ENCODE data around the gene TMIGD1. TPM values are rescaled to one million over a fixed set of nuclear protein-coding genes. Genes with fewer than 3 reads are reported as not detected.

The TMIGD1 gene
- total RNA-seq, 1 experiment from 2014 or later: not detected

DNA sequence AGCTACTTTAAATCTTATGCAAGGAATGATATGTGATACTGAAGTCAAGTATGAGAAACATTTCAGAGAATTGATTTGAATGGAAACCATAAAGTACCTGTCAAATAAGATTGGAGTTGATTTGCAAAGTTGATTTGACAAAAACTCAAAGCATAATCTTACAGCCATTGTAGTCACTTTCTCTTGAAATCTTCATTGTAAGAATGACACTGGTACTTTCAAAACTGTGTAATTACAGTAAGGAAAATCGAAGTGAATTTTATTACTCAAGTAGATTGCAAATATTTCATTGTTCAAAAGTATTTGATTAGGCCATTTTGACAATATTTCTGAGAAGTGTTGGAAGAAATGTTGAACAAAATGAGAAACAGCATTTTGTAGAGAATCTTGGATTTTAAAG is 48.5 kb upstream of the TMIGD1 start:
- Histone ChIP-seq H4K8ac (replicated peaks; ENCODE audit: insufficient read length, low read depth, low read length) (no peak overlapping the region), H3T11ph (ENCODE audit: low read length) (no peak overlapping the region), H2BK120ac (ENCODE audit: low read depth, low read length, poor library complexity, severe bottlenecking) (no peak overlapping the region), H3K14ac (ENCODE audit: insufficient read depth, low read length) (no peak overlapping the region), H3K4me1 (ENCODE audit: insufficient read depth, low read length) (no peaks in the 10 kb centered on the region; the same call in 1 of the 2 replicates), H2BK15ac (ENCODE audit: low read depth, low read length) (no peak overlapping the region), H2BK20ac (ENCODE audit: low read depth, low read length, poor library complexity, severe bottlenecking) (no peak overlapping the region), H3K23ac (ENCODE audit: insufficient read length, low read depth, low read length) (no peak overlapping the region), H3K23me2 (ENCODE audit: insufficient read length, low read depth, low read length, poor library complexity, severe bottlenecking) (peaks cover 21% of the 10 kb centered on the region), H2AFZ (ENCODE audit: low read length) (no peak overlapping the region), H3K27me3 (ENCODE audit: insufficient read depth, low read length) (peaks cover 12% of the 10 kb centered on the region; the same call in 1 of the 2 replicates), H3K4me2 (ENCODE audit: insufficient read depth, insufficient read length, low read length) (no peak overlapping the region), H4K5ac (ENCODE audit: insufficient read length, low read depth, low read length) (no peak overlapping the region), H3K4ac (ENCODE audit: low read depth, low read length) (no peak overlapping the region), H3K9me3 (ENCODE audit: control insufficient read depth, low read depth, low read length) (no peaks in the 10 kb centered on the region), H3K79me1 (ENCODE audit: insufficient read depth, low read depth, low read length, poor library complexity, severe bottlenecking) (no peaks in the 10 kb centered on the region), H2AK5ac (ENCODE audit: insufficient read length, low read length) (no peak overlapping the region), H4K20me1 (ENCODE audit: control insufficient read depth, insufficient read depth, insufficient read length) (peaks cover 2% of the 10 kb centered on the region), H2BK12ac (ENCODE audit: insufficient read length, low read depth, low read length) (no peak overlapping the region), H3K79me2 (ENCODE audit: insufficient read depth, low read length) (no peaks in the 10 kb centered on the region), H3K18ac (ENCODE audit: insufficient read length, low read depth, low read length) (no peak overlapping the region), H3K56ac (ENCODE audit: insufficient read length, low read depth, low read length) (no peak overlapping the region), H4K91ac (ENCODE audit: insufficient read length, low read depth, low read length) (no peak overlapping the region), H2BK5ac (ENCODE audit: insufficient read length, low read length) (no peak overlapping the region), H3K27ac (ENCODE audit: insufficient read length, low read depth, low read length) (no peak overlapping the region), H3K9ac (ENCODE audit: extremely low read depth, insufficient read length, low read length) (no peak overlapping the region)
- peaks cover 29% of the 10 kb centered on the region for H3K27me3 Mint-ChIP-seq (ENCODE audit: low read depth)
- DNase-seq: no peak
- H3K27ac Mint-ChIP-seq: no peak overlapping the region
- no peaks in the 10 kb centered on the region; a peak in 1 of 5 replicates for H3K9me3 Mint-ChIP-seq
- no peak overlapping the region for H3K4me3 Mint-ChIP-seq
- H3K4me1 Mint-ChIP-seq: peaks cover 45 to 49% of the 10 kb centered on the region in 2 experiments
- no CpG with 5 or more reads among the region's 1 CpG for WGBS (ENCODE audit: extremely low coverage, insufficient read length, low lambda C conversion rate)
- TF ChIP-seq, protein P1, sequence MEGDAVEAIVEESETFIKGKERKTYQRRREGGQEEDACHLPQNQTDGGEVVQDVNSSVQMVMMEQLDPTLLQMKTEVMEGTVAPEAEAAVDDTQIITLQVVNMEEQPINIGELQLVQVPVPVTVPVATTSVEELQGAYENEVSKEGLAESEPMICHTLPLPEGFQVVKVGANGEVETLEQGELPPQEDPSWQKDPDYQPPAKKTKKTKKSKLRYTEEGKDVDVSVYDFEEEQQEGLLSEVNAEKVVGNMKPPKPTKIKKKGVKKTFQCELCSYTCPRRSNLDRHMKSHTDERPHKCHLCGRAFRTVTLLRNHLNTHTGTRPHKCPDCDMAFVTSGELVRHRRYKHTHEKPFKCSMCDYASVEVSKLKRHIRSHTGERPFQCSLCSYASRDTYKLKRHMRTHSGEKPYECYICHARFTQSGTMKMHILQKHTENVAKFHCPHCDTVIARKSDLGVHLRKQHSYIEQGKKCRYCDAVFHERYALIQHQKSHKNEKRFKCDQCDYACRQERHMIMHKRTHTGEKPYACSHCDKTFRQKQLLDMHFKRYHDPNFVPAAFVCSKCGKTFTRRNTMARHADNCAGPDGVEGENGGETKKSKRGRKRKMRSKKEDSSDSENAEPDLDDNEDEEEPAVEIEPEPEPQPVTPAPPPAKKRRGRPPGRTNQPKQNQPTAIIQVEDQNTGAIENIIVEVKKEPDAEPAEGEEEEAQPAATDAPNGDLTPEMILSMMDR (conservative IDR thresholded peaks at IDR 0.05): no peak
- peaks cover 8 to 18% (median 15%) of the 10 kb centered on the region in 3 experiments; a peak in 6 of 7 replicates for H3K36me3 Mint-ChIP-seq (ENCODE audit: insufficient read depth in 1 of 3, low read depth in 3 of 3)
